Suprapubic skin (tissue), 3 donors: ENCODE data around the gene KAZALD1.

Experiments
- POLR2A ChIP-seq, 2 donors: fragments of 450-650 bp; IDR thresholded peaks; one replicate each; pipeline ENCODE4 v1.6.1; 2017; ENCODE audit warnings: antibody characterized with exemption in 2 of 2, mild to moderate bottlenecking in 2 of 2, moderate library complexity in 2 of 2
- TF ChIP-seq, protein P1 (sequence below), 2 donors: fragments of 200-600 bp in 1 of 2; fragments of 450-650 bp in 1 of 2; sonication (generic) in 1 of 2; IDR thresholded peaks; one replicate each; pipeline ENCODE4 v1.5.1; 2016 to 2019; ENCODE audit warnings: antibody characterized with exemption in 2 of 2, mild to moderate bottlenecking in 1 of 2, moderate library complexity in 1 of 2

DNA sequence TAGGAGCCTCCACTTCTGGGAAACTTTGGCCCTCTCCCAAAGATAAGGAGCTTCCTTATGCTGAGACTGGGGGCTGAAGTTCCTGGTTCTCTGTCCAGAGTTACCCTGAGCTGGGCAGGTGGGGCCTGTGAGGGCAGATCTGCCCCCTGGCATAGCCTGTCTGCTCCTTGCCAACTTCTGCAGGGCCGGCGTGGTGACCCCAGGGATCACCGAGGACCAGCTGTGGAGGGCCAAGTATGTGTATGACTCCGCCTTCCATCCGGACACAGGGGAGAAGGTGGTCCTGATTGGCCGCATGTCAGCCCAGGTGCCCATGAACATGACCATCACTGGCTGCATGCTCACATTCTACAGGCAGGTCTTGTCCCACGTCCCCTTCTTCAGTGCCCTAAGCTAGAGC, 26.5 kb upstream of the KAZALD1 start:
- TF ChIP-seq, protein P1, sequence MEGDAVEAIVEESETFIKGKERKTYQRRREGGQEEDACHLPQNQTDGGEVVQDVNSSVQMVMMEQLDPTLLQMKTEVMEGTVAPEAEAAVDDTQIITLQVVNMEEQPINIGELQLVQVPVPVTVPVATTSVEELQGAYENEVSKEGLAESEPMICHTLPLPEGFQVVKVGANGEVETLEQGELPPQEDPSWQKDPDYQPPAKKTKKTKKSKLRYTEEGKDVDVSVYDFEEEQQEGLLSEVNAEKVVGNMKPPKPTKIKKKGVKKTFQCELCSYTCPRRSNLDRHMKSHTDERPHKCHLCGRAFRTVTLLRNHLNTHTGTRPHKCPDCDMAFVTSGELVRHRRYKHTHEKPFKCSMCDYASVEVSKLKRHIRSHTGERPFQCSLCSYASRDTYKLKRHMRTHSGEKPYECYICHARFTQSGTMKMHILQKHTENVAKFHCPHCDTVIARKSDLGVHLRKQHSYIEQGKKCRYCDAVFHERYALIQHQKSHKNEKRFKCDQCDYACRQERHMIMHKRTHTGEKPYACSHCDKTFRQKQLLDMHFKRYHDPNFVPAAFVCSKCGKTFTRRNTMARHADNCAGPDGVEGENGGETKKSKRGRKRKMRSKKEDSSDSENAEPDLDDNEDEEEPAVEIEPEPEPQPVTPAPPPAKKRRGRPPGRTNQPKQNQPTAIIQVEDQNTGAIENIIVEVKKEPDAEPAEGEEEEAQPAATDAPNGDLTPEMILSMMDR (IDR thresholded peaks at IDR 0.05): no peak
- no peak for TF ChIP-seq POLR2A (IDR thresholded peaks at IDR 0.05)
